22Rv1 (cell line): ENCODE measurements around the gene DMD.

ENCODE experiments used
- ZFX ChIP-seq: fragments of 450-650 bp; IDR thresholded peaks from 2 replicates; pipeline ENCODE4 v1.6.1; 2017; ENCODE audit warnings: antibody characterized with exemption, borderline replicate concordance
- TF ChIP-seq, protein P1 (sequence below): fragments of 450-650 bp; IDR thresholded peaks from 2 replicates; pipeline ENCODE4 v1.5.1; 2017; ENCODE audit warnings: mild to moderate bottlenecking

DNA sequence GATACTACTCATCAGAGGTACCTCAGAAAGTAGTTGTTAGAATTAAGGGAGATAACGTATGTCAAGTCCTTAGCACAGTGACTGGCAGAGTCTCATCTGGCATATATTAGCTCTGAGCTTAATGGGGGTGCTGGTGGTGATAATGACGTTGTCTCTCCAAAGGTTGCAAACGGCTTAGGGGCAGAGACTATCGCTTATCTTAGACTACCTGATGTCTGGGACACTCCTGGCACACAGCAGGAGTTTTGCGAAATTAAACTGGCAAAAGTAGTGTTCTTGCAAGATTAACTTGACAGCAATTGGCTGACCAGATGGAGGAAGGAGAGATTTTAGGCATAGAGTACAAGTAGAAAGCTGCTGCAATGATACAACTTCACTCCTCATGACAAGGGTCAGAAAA, 1839.4 kb downstream of the DMD start:
- TF ChIP-seq, protein P1, sequence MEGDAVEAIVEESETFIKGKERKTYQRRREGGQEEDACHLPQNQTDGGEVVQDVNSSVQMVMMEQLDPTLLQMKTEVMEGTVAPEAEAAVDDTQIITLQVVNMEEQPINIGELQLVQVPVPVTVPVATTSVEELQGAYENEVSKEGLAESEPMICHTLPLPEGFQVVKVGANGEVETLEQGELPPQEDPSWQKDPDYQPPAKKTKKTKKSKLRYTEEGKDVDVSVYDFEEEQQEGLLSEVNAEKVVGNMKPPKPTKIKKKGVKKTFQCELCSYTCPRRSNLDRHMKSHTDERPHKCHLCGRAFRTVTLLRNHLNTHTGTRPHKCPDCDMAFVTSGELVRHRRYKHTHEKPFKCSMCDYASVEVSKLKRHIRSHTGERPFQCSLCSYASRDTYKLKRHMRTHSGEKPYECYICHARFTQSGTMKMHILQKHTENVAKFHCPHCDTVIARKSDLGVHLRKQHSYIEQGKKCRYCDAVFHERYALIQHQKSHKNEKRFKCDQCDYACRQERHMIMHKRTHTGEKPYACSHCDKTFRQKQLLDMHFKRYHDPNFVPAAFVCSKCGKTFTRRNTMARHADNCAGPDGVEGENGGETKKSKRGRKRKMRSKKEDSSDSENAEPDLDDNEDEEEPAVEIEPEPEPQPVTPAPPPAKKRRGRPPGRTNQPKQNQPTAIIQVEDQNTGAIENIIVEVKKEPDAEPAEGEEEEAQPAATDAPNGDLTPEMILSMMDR, result no peak
- no peak for TF ChIP-seq ZFX
